Ascending aorta (tissue), 2 donors: ENCODE data around the gene SMPD2. TPM values are rescaled to one million over a fixed set of nuclear protein-coding genes. Genes with fewer than 3 reads are reported as not detected.

Experiments
- DNase-seq, 2 donors: peaks; one replicate each; pipeline ENCODE4 v3.0.0-alpha.2; 2019; ENCODE audit warnings: low spot score in 2 of 2
- H3K27ac ChIP-seq, 2 donors: fragments of 200-600 bp; sonication (generic); one replicate each; pipeline ENCODE4 v1.5.1; 2016 to 2017; ENCODE audit warnings: mild to moderate bottlenecking in 1 of 2
- H3K27me3 ChIP-seq: fragments of 200-600 bp; sonication (generic); one replicate; pipeline ENCODE4 v1.5.1; 2017
- H3K36me3 ChIP-seq, 2 donors: fragments of 200-600 bp; sonication (generic); one replicate each; pipeline ENCODE4 v1.5.1; 2016
- H3K4me1 ChIP-seq, 2 donors: fragments of 200-600 bp; sonication (generic); one replicate each; pipeline ENCODE4 v1.5.1; 2016 to 2017; ENCODE audit warnings: mild to moderate bottlenecking in 1 of 2
- H3K4me3 ChIP-seq, 2 donors: fragments of 200-600 bp; sonication (generic); one replicate each; pipeline ENCODE4 v1.5.1; 2016 to 2017; ENCODE audit warnings: mild to moderate bottlenecking in 1 of 2
- H3K9me3 ChIP-seq, 2 donors: fragments of 200-600 bp; sonication (generic); one replicate each; pipeline ENCODE4 v1.5.1; 2016
- intact Hi-C: fragments of 100-400 bp; cut with DNase I; formaldehyde crosslinking; loops from one replicate; pipeline ENCODE4 v1.15.1; 2023
- total RNA-seq: library from RNA; depleted of rRNA; stranded (reverse); fragments of >200 nt; gene quantifications from one replicate; pipeline ENCODE4 v1.1.0, GENCODE V29; 2016
- TF ChIP-seq, protein P1 (sequence below), 3 experiments: fragments of 200-600 bp in 2 of 3; fragments of 450-650 bp in 1 of 3; sonication (generic) in 2 of 3; IDR thresholded peaks; one replicate each; pipeline ENCODE4 v1.5.1; 2016 to 2019; ENCODE audit warnings: antibody characterized with exemption in 3 of 3, mild to moderate bottlenecking in 1 of 3, moderate library complexity in 1 of 3

The SMPD2 gene
- total RNA-seq, 1 donor from 2014 or later = 14.2 TPM

DNA sequence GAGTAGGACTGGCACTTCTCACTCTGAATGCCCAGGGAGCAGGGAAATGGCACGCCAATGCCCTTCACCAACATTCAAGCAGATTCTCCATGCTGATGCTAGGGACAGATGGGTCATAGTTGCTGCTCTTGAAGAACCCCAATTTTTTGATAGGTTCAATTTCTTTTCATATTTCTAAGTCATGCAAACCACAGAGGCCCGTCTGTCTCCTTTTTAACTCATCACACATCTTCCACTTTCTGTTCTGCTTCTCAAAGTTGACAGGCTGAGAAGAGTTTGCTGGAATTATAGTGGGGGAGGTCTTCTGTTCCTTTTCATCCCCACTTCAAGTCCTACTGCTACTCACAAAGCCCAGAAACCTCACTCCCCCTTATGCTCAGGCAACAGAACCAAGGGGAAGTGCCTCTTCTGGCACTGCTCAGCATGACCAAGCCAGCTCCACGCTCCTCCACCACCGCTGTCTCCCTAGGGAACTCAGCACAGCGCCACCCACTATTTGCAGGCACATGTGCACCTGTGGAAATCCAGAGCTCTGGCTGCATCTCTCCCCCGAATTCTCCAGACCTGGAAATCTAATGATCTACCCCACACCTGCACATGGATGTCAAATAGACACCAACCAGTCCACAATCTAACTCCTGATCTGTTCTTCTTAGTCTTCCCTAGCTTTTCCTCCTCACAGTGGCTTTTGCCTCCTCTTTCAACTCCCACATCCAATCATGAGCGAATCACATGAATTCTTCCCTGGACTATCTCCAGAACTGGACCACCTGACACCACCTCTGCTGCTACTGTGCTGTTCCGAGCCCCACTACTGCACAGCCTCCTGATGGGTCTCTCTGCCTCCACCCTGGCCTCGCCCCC is 31.8 kb downstream of the SMPD2 start:
- TF ChIP-seq, protein P1, sequence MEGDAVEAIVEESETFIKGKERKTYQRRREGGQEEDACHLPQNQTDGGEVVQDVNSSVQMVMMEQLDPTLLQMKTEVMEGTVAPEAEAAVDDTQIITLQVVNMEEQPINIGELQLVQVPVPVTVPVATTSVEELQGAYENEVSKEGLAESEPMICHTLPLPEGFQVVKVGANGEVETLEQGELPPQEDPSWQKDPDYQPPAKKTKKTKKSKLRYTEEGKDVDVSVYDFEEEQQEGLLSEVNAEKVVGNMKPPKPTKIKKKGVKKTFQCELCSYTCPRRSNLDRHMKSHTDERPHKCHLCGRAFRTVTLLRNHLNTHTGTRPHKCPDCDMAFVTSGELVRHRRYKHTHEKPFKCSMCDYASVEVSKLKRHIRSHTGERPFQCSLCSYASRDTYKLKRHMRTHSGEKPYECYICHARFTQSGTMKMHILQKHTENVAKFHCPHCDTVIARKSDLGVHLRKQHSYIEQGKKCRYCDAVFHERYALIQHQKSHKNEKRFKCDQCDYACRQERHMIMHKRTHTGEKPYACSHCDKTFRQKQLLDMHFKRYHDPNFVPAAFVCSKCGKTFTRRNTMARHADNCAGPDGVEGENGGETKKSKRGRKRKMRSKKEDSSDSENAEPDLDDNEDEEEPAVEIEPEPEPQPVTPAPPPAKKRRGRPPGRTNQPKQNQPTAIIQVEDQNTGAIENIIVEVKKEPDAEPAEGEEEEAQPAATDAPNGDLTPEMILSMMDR (IDR thresholded peaks at IDR 0.05) = no peak
- Histone ChIP-seq H3K36me3 (peaks cover 58 to 76% of the 10 kb centered on the region in 2 donors), H3K4me3 (no peak overlapping the region), H3K27ac (no peak overlapping the region), H3K27me3 (no peaks in the 10 kb centered on the region), H3K9me3 (no peaks in the 10 kb centered on the region), H3K4me1 (peaks cover 0 to 1% of the 10 kb centered on the region in 2 donors)
- intact Hi-C loops = no loop called here
- DNase-seq = peak in 1 of 2 donors; percentile 58

DNA sequence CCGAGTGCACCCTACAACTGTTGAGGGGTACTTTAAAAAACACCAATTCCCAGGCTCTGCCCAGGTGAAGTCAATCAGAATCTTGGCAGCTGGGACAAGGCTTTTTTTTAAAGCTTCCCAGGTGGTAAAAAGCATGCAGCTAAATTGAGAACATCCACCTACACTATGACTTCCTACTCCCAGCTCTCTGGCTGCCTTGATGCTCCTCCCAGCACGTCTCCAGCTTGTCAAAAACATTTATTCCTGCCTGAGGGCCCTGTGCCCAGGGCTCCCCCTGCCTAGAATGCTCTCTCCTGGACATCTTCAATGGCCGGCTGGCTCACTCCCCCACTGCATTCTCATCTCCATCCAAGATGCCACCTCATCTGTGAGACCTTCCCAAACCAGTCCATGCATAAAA is 32.6 kb downstream of the SMPD2 start:
- DNase-seq = no peak
- H3K4me1 ChIP-seq = peaks cover 0 to 6% of the 10 kb centered on the region in 2 donors
- no peaks in the 10 kb centered on the region for H3K9me3 ChIP-seq
- H3K4me3 ChIP-seq = no peak overlapping the region
- H3K27ac ChIP-seq = no peak overlapping the region
- intact Hi-C loops = no loop called here
- H3K27me3 ChIP-seq = no peaks in the 10 kb centered on the region
- TF ChIP-seq, protein P1 (IDR thresholded peaks at IDR 0.05) = no peak
- H3K36me3 ChIP-seq = peaks cover 56 to 77% of the 10 kb centered on the region in 2 donors

DNA sequence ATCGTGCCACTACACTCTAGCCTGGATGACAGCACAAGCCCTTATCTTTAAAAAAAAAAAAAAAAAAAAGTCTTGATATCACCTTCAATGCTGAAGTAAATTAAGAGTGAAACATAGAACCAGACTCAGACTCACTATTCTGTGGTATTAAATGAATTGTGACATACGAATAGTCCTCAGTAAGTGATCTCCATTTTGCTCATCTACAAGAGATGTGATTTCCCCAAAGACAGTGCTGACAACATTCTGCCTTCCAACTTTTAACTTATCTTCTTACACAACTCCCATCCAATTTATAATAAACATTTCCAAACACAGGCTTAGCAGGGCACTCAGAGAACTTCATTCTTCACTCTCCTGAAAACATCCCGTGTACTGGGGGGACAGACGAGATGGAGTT is 34.5 kb downstream of the SMPD2 start:
- H3K27me3 ChIP-seq = no peaks in the 10 kb centered on the region
- H3K4me1 ChIP-seq = peaks cover 0 to 16% of the 10 kb centered on the region in 2 donors
- peaks cover 53 to 67% of the 10 kb centered on the region in 2 donors for H3K36me3 ChIP-seq
- intact Hi-C loops = no loop called here
- no peak overlapping the region for H3K4me3 ChIP-seq
- DNase-seq = no peak
- no peaks in the 10 kb centered on the region for H3K9me3 ChIP-seq
- no peak overlapping the region for H3K27ac ChIP-seq
- TF ChIP-seq, protein P1 (IDR thresholded peaks at IDR 0.05) = no peak

DNA sequence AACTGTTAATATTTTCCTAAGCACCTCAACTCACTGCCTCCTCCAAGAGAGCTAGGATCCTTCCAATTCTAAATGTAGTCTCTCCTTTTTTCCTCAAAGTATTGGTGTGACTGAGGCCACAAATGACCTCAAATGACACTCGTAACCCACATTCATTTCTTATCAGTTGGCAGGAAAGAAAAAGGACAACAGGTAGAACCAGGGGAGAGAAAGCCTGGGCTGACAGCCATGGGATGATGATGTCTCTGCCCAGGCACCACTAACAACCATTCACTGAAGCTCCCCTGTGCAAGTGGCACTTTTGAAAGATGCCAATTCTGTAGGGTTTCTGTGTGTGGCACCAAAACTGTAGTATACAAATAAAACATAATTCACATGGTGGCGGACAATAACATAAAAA is 35.1 kb downstream of the SMPD2 start:
- Histone ChIP-seq H3K9me3 (no peaks in the 10 kb centered on the region), H3K4me1 (peaks cover 0 to 21% of the 10 kb centered on the region in 2 donors), H3K36me3 (peaks cover 47 to 62% of the 10 kb centered on the region in 2 donors), H3K27me3 (no peaks in the 10 kb centered on the region), H3K27ac (no peak overlapping the region), H3K4me3 (no peak overlapping the region)
- intact Hi-C loops = no loop called here
- TF ChIP-seq, protein P1 (IDR thresholded peaks at IDR 0.05) = no peak
- DNase-seq = no peak

DNA sequence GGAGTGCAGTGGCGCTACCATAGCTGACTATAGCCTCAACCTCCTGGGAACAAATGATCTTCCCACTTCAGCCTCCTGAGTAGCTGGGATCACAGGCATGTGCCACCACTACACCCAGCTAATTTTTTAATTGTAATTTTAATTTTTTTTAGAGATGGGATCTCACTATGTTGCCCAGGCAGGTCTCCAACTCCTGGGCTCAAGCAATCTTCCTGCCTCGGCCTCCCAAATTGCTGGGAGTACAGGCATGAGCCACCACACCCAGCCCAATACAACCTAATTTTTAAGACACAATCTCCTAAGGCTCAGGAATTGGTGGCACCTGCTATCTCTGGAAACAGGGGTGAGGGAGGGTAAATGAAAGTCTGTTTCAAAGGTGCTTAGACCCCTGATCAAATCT is 36.7 kb downstream of the SMPD2 start:
- H3K9me3 ChIP-seq = no peaks in the 10 kb centered on the region
- no peak overlapping the region for H3K27ac ChIP-seq
- intact Hi-C loops = no loop called here
- peaks cover 8 to 36% of the 10 kb centered on the region in 2 donors for H3K4me1 ChIP-seq
- TF ChIP-seq, protein P1 (IDR thresholded peaks at IDR 0.05) = no peak
- H3K4me3 ChIP-seq = no peak overlapping the region
- H3K27me3 ChIP-seq = no peaks in the 10 kb centered on the region
- DNase-seq = no peak
- H3K36me3 ChIP-seq = peaks cover 38 to 57% of the 10 kb centered on the region in 2 donors
